ENCODE data around the gene CMTM7. TPM values are rescaled to one million over a fixed set of nuclear protein-coding genes. Genes with fewer than 3 reads are reported as not detected.

Gene CMTM7
- total RNA-seq, 1 experiment from 2014 or later, result 62.6 TPM

- Histone ChIP-seq H3K4me3 (replicated peaks in 1 of 2; ENCODE audit: low read depth in 1 of 2, low read length in 2 of 2) (no peak overlapping the region), H3K36me3 (ENCODE audit: control insufficient read depth in 1 of 2, insufficient read depth in 2 of 2, low read length in 2 of 2) (no peaks in the 10 kb centered on the region), H3K9ac (ENCODE audit: low read length) (no peak overlapping the region), H3K27me3 (ENCODE audit: insufficient read depth, low read length) (no peaks in the 10 kb centered on the region), H3K4me2 (ENCODE audit: low read length) (no peak overlapping the region), H2AFZ (ENCODE audit: low read depth, low read length, poor library complexity, severe bottlenecking) (no peak overlapping the region), H3K9me2 (ENCODE audit: insufficient read depth) (no peaks in the 10 kb centered on the region), H3K9me3 (ENCODE audit: control insufficient read depth in 1 of 2, insufficient read depth in 1 of 2, low read depth in 1 of 2, low read length in 2 of 2) (no peaks in the 10 kb centered on the region), H3K79me2 (ENCODE audit: insufficient read depth, low read length) (no peaks in the 10 kb centered on the region), H3K4me1 (ENCODE audit: control insufficient read depth in 1 of 2, insufficient read depth in 2 of 2, low read length in 2 of 2) (peaks cover 0 to 4% of the 10 kb centered on the region in 2 experiments; a peak in 1 of 4 replicates), H3K27ac (ENCODE audit: low read depth, low read length) (no peak overlapping the region), H4K20me1 (ENCODE audit: insufficient read depth) (no peaks in the 10 kb centered on the region)
- ChIA-PET POLR2A (no interaction called here), CTCF (interaction anchor here (1.0 to 4.1 kb wide), 4 partner anchors 9 to 95 kb away, joined by 3 to 39 read pairs (median 16); partner anchors contain the start of gene CMTM7), RAD21 (ENCODE audit: low non-redundant PET in 1 of 2, low total read pairs in 2 of 2, uncharacterized antibody in 2 of 2, unreplicated experiment in 2 of 2) (interaction anchor here in 1 of 2 experiments (2.1 kb wide), 1 partner anchor 94 kb away, joined by 8 read pairs; no protein-coding TSS in a partner anchor)
- ATAC-seq (no peak), DNase-seq (ENCODE audit: low read depth, low spot score) (no peak)
- no TSS peak for BruUV-seq (replicated peaks)
- TF ChIP-seq CTCF (IDR thresholded peaks at IDR 0.05 in 2 of 3, conservative IDR thresholded peaks at IDR 0.05 in 1 of 3; ENCODE audit: borderline replicate concordance in 1 of 3, insufficient read depth in 1 of 3, low read depth in 2 of 3, low read length in 2 of 3), result no peak
- TF ChIP-seq EGR1 (IDR thresholded peaks at IDR 0.05; ENCODE audit: low read depth), result no peak
- TF ChIP-seq ELF1 (IDR thresholded peaks at IDR 0.05; ENCODE audit: borderline replicate concordance, low read depth), result no peak
- TF ChIP-seq ZNF274 (IDR thresholded peaks at IDR 0.05; ENCODE audit: low read depth, low read length), result no peak
- no peak for TF ChIP-seq EZH2phosphoT487 (IDR thresholded peaks at IDR 0.05; ENCODE audit: borderline replicate concordance)
- no peak for TF ChIP-seq EZH2 (IDR thresholded peaks at IDR 0.05)
- no peak for TF ChIP-seq SIN3A (IDR thresholded peaks at IDR 0.05; ENCODE audit: low read depth)
- no peak for TF ChIP-seq CEBPB (IDR thresholded peaks at IDR 0.05; ENCODE audit: low read depth)
- no peak for TF ChIP-seq MAX (IDR thresholded peaks at IDR 0.05)
- TF ChIP-seq YY1 (IDR thresholded peaks at IDR 0.05; ENCODE audit: extremely low read depth, insufficient replicate concordance, low read depth, low read length), result no peak
- intact Hi-C loops (cut with micrococcal nuclease), result loop anchor here (2.0 kb wide), 2 partner anchors 25 to 95 kb away; no protein-coding TSS in a partner anchor
Observed at GRCh38 chr3:32373844-32374243, 17.8 kb upstream of the CMTM7 start.

All from HCT116 (cell line).